Measurements from ENCODE around the gene GIGYF2. TPM values are rescaled to one million over a fixed set of nuclear protein-coding genes. Genes with fewer than 3 reads are reported as not detected.

GIGYF2 gene
- total and polyA plus RNA-seq, 12 donors = 9.9 to 71.7 (median 66.1) TPM

DNA sequence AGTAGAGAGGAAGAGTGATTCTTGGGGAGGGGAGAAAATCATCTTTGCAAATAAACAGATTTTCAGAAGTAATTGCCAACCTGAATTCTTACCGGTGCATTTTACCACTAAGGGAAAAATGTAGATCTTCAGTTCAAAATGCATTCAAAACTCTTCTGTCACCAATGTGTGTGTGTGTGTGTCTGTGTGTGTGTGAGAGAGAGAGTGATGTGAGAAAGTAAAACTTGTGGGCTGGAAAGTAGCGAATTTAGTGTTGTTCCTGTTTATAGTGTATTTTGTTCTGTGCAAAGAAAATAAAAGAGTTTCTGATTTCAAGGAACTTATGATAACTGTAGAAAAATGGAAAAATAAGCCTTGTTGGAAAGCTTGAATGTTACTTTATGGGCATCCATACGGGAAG, 52.2 kb downstream of the GIGYF2 start:
- intact Hi-C loops (cut with DNase I) = no loop called here
- no peak overlapping the region for H3K27ac ChIP-seq
- DNase-seq = no peak
- 80 to 96% methylated on average over 3 of the region's 3 CpGs for WGBS, 2 donors
- H3K9me3 ChIP-seq = no peaks in the 10 kb centered on the region
- ATAC-seq = no peak
- no peaks in the 10 kb centered on the region for H3K27me3 ChIP-seq
- H3K4me1 ChIP-seq = no peaks in the 10 kb centered on the region
- peaks cover 0 to 86% (median 33%) of the 10 kb centered on the region in 9 donors for H3K36me3 ChIP-seq
- no peak overlapping the region for H3K4me3 ChIP-seq
- no peak for TF ChIP-seq CTCF (IDR thresholded peaks at IDR 0.05)

- Histone ChIP-seq H3K36me3 (peaks cover 0 to 86% (median 33%) of the 10 kb centered on the region in 9 donors), H3K27me3 (no peaks in the 10 kb centered on the region), H3K4me1 (no peaks in the 10 kb centered on the region), H3K4me3 (no peak overlapping the region), H3K27ac (no peak overlapping the region), H3K9me3 (no peaks in the 10 kb centered on the region)
- DNase-seq = no peak
- no peak for TF ChIP-seq CTCF (IDR thresholded peaks at IDR 0.05)
- intact Hi-C loops (cut with DNase I) = no loop called here
- no peak for ATAC-seq
- WGBS, 2 donors = 90 to 93% methylated on average over 4 of the region's 4 CpGs
Observed at GRCh38 chr2:232750135-232750671, 53.1 kb downstream of the GIGYF2 start.

DNA sequence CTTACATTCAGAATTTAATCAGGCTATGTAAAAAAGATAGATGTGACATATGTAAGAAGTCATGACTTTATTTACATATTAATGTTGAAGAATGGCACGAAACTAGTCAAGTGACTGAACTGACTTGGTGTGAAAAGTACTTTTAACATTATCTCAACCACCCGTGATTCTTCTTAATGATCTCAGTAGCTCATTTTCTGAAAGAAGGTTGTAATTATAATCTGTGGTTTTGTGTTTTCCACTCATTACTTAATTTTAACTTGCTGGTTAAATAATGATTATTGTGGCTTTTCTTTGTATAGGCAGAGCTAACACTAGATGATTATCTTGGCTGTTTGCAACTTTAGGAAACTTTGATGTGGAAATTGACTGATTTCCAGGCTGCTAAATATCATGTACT, 60.8 kb downstream of the GIGYF2 start:
- no peak overlapping the region for H3K27ac ChIP-seq
- ATAC-seq (no peak), DNase-seq (no peak)
- H3K36me3 ChIP-seq = peaks cover 0 to 98% (median 21%) of the 10 kb centered on the region in 9 donors
- H3K27me3 ChIP-seq = no peaks in the 10 kb centered on the region
- intact Hi-C loops (cut with DNase I) = no loop called here
- no peaks in the 10 kb centered on the region for H3K4me1 ChIP-seq
- no peak for TF ChIP-seq CTCF (IDR thresholded peaks at IDR 0.05)
- H3K4me3 ChIP-seq = no peak overlapping the region
- 78 to 80% methylated on average over 2 of the region's 2 CpGs for WGBS, 2 donors
- H3K9me3 ChIP-seq = no peaks in the 10 kb centered on the region

- Histone ChIP-seq H3K9me3 (no peaks in the 10 kb centered on the region), H3K27me3 (no peaks in the 10 kb centered on the region), H3K36me3 (peaks cover 0 to 99% (median 39%) of the 10 kb centered on the region in 9 donors), H3K27ac (no peak overlapping the region), H3K4me1 (no peaks in the 10 kb centered on the region), H3K4me3 (no peak overlapping the region)
- ATAC-seq (no peak), DNase-seq (no peak)
- peak in 7 of 9 donors; percentile 32 to 50 (median 46) for TF ChIP-seq CTCF (IDR thresholded peaks at IDR 0.05)
- 51% methylated on average over 3 of the region's 3 CpGs for WGBS, 2 donors
- intact Hi-C loops (cut with DNase I) = loop anchor here in 1 of 10 donors (10.0 kb wide), 1 partner anchor 493 kb away; the partner anchor contains the start of gene ATG16L1
Observed at GRCh38 chr2:232761301-232761907, 64.3 kb downstream of the GIGYF2 start.
